PC-9 (cell line): Measurements from ENCODE around the gene LRMDA. TPM values are rescaled to one million over a fixed set of nuclear protein-coding genes. Genes with fewer than 3 reads are reported as not detected.

Experiments used
- BruUV-seq: library from RNA; stranded (reverse); fragments of 400-500 nt; replicated peaks from 2 replicates; lab custom pipeline; 2021; lab: Mats Ljungman, UMichigan
- CTCF ChIA-PET: fragments of 300-600 bp; sonication (Branson Sonifier 250); formaldehyde crosslinking; loops from one replicate; lab custom pipeline; 2022; ENCODE audit warnings: antibody characterized with exemption; lab: Charles Lee
- POLR2A ChIA-PET: fragments of 300-600 bp; sonication (Branson Sonifier 250); formaldehyde crosslinking; loops from one replicate; lab custom pipeline; 2022; ENCODE audit warnings: antibody characterized with exemption; ENCODE audit not compliant: unreplicated experiment; lab: Charles Lee
- DNase-seq, 2 experiments: peaks; one replicate each; pipeline versions ENCODE4 v3.0.0 to v3.0.0-alpha.2; 2015 to 2022; ENCODE audit warnings: mixed read lengths in 1 of 2
- H2AFZ ChIP-seq: fragments of 200-600 bp; sonication (generic); 2 replicates; pipeline ENCODE4 v1.8.1; 2017; ENCODE audit warnings: antibody characterized with exemption
- H3F3A ChIP-seq: fragments of 200-600 bp; sonication (generic); 2 replicates; pipeline ENCODE4 v1.8.1; 2017; ENCODE audit warnings: antibody characterized with exemption, mild to moderate bottlenecking, low read depth; ENCODE audit not compliant: insufficient read depth
- H3K27ac ChIP-seq: fragments of 200-600 bp; sonication (generic); 2 replicates; pipeline ENCODE4 v1.6.1; 2016; ENCODE audit warnings: mixed run types
- H3K27me3 ChIP-seq: fragments of 200-600 bp; sonication (generic); 2 replicates; pipeline ENCODE4 v1.6.1; 2016; ENCODE audit warnings: low read depth, mixed run types; ENCODE audit not compliant: insufficient read depth
- H3K36me3 ChIP-seq: fragments of 200-600 bp; sonication (generic); 2 replicates; pipeline ENCODE4 v1.6.1; 2016; ENCODE audit warnings: low read depth, mixed run types
- H3K4me1 ChIP-seq: fragments of 200-600 bp; sonication (generic); replicated peaks from 2 replicates; pipeline ENCODE4 v1.6.1; 2016; ENCODE audit warnings: mixed run types; ENCODE audit not compliant: insufficient read depth
- H3K4me2 ChIP-seq: fragments of 200-600 bp; sonication (generic); 2 replicates; pipeline ENCODE4 v1.6.1; 2017; ENCODE audit warnings: mixed run types
- H3K4me3 ChIP-seq: fragments of 200-600 bp; sonication (generic); 2 replicates; pipeline ENCODE4 v1.6.1; 2016; ENCODE audit warnings: mixed run types
- H3K79me2 ChIP-seq: fragments of 200-600 bp; sonication (generic); 2 replicates; pipeline ENCODE4 v1.6.1; 2017; ENCODE audit warnings: low read depth, mixed run types
- H3K9me2 ChIP-seq: fragments of 200-600 bp; sonication (generic); 2 replicates; pipeline ENCODE4 v1.8.1; 2017; ENCODE audit warnings: mild to moderate bottlenecking; ENCODE audit not compliant: insufficient read depth
- H3K9me3 ChIP-seq: fragments of 200-600 bp; sonication (generic); 2 replicates; pipeline ENCODE4 v1.8.1; 2016; ENCODE audit warnings: low read depth; ENCODE audit not compliant: insufficient read depth
- H4K20me1 ChIP-seq: fragments of 200-600 bp; sonication (generic); 2 replicates; pipeline ENCODE4 v1.8.1; 2017; ENCODE audit not compliant: insufficient read depth
- CTCF ChIP-seq: fragments of 200-600 bp; sonication (generic); conservative IDR thresholded peaks from 2 replicates; pipeline ENCODE4 v1.6.1; 2017; ENCODE audit warnings: mixed run types, antibody characterized with exemption, mild to moderate bottlenecking, moderate library complexity
- EZH2 ChIP-seq: fragments of 200-600 bp; sonication (generic); IDR thresholded peaks from 2 replicates; pipeline ENCODE4 v1.8.0; 2017; ENCODE audit warnings: antibody characterized with exemption, low read depth
- intact Hi-C: fragments of 100-400 bp; cut with micrococcal nuclease; formaldehyde crosslinking; loops from one replicate; pipeline ENCODE4 v1.10.0; 2022; ENCODE audit not compliant: unreplicated experiment
- total RNA-seq: library from RNA; stranded (reverse); gene quantifications from 2 replicates; pipeline ENCODE4 v1.2.3, GENCODE V29; 2021

Gene LRMDA
- total RNA-seq, 1 experiment from 2014 or later = not detected

- H3F3A ChIP-seq = no peaks in the 10 kb centered on the region
- no peaks in the 10 kb centered on the region for H4K20me1 ChIP-seq
- TF ChIP-seq EZH2 = no peak
- TF ChIP-seq CTCF = no peak
- no TSS peak for BruUV-seq
- H3K9me3 ChIP-seq = no peaks in the 10 kb centered on the region
- intact Hi-C loops = no loop called here
- H3K4me1 ChIP-seq = no peaks in the 10 kb centered on the region
- no peaks in the 10 kb centered on the region for H3K27me3 ChIP-seq
- no peak for DNase-seq
- H3K36me3 ChIP-seq = no peaks in the 10 kb centered on the region
- no peak overlapping the region for H3K27ac ChIP-seq
- H3K79me2 ChIP-seq = no peaks in the 10 kb centered on the region
- no peak overlapping the region for H2AFZ ChIP-seq
- ChIA-PET POLR2A (no interaction called here), CTCF (no interaction called here)
- H3K4me2 ChIP-seq = no peak overlapping the region
- no peak overlapping the region for H3K4me3 ChIP-seq
- no peaks in the 10 kb centered on the region for H3K9me2 ChIP-seq
Observed at GRCh38 chr10:76150139-76150875, 718.9 kb downstream of the LRMDA start.

GRCh38 chr10:76150876-76151288 is 719.5 kb downstream of the LRMDA start:
- Histone ChIP-seq H3K9me2 (no peaks in the 10 kb centered on the region), H3K79me2 (no peaks in the 10 kb centered on the region), H3F3A (no peaks in the 10 kb centered on the region), H2AFZ (no peak overlapping the region), H3K4me3 (no peak overlapping the region), H3K9me3 (no peaks in the 10 kb centered on the region), H3K27ac (no peak overlapping the region), H4K20me1 (no peaks in the 10 kb centered on the region), H3K36me3 (no peaks in the 10 kb centered on the region), H3K4me1 (no peaks in the 10 kb centered on the region), H3K27me3 (no peaks in the 10 kb centered on the region), H3K4me2 (no peak overlapping the region)
- intact Hi-C loops = no loop called here
- no peak for TF ChIP-seq CTCF
- no peak for TF ChIP-seq EZH2
- ChIA-PET CTCF (no interaction called here), POLR2A (no interaction called here)
- DNase-seq = no peak
- no TSS peak for BruUV-seq

- H3K4me2 ChIP-seq = no peak overlapping the region
- no peak overlapping the region for H3K27ac ChIP-seq
- no TSS peak for BruUV-seq
- no peak for DNase-seq
- intact Hi-C loops = no loop called here
- no peak overlapping the region for H3K4me3 ChIP-seq
- no peaks in the 10 kb centered on the region for H3K9me2 ChIP-seq
- no peaks in the 10 kb centered on the region for H3K4me1 ChIP-seq
- no peaks in the 10 kb centered on the region for H3F3A ChIP-seq
- TF ChIP-seq EZH2 (no peak), CTCF (no peak)
- no peaks in the 10 kb centered on the region for H3K9me3 ChIP-seq
- ChIA-PET POLR2A (no interaction called here), CTCF (no interaction called here)
- H3K36me3 ChIP-seq = no peaks in the 10 kb centered on the region
- H2AFZ ChIP-seq = no peak overlapping the region
- H3K27me3 ChIP-seq = no peaks in the 10 kb centered on the region
- H3K79me2 ChIP-seq = no peaks in the 10 kb centered on the region
- H4K20me1 ChIP-seq = no peaks in the 10 kb centered on the region
Observed at GRCh38 chr10:76152186-76152585, 720.8 kb downstream of the LRMDA start.
